IMR-90 (cell line): ENCODE results near the gene FLT3. TPM values are rescaled to one million over a fixed set of nuclear protein-coding genes. Genes with fewer than 3 reads are reported as not detected.

Experiments used
- ATAC-seq: fragments of 200-7000 bp; cut with Tn5 transposase; 2 replicates; pipeline ENCODE4 v1.9.1; 2020; ENCODE audit warnings: low read depth, mild to moderate bottlenecking, moderate library complexity
- BruUV-seq: library from RNA; stranded (reverse); fragments of 400-500 nt; replicated peaks from 2 replicates; lab custom pipeline; 2021; lab: Mats Ljungman, UMichigan
- CTCF ChIA-PET: fragments of 300-600 bp; formaldehyde crosslinking; extraction: SDS; loops from one replicate; lab custom pipeline; 2021; ENCODE audit warnings: antibody characterized with exemption; lab: Yijun Ruan, JAX
- POLR2A ChIA-PET: fragments of 300-600 bp; sonication (Branson Sonifier 250); formaldehyde crosslinking; loops from one replicate; lab custom pipeline; 2022; ENCODE audit warnings: antibody characterized with exemption; ENCODE audit not compliant: unreplicated experiment; lab: Charles Lee
- DNase-seq: peaks from one replicate; pipeline ENCODE4 v3.0.0; 2013
- H2AFZ ChIP-seq: replicated peaks from 2 replicates; pipeline ENCODE3; 2013; ENCODE audit warnings: low read length, mild to moderate bottlenecking; ENCODE audit not compliant: poor library complexity
- H2AK5ac ChIP-seq: 2 replicates; pipeline ENCODE4 v1.6.1; 2013; ENCODE audit warnings: low read depth, low read length, inconsistent platforms
- H2AK9ac ChIP-seq: replicated peaks from 2 replicates; pipeline ENCODE3; 2013; ENCODE audit warnings: mild to moderate bottlenecking, low read depth, low read length, moderate library complexity; ENCODE audit not compliant: poor library complexity
- H2BK120ac ChIP-seq: 2 replicates; pipeline ENCODE4 v1.6.1; 2013; ENCODE audit warnings: low read depth, low read length, inconsistent platforms
- H2BK15ac ChIP-seq: 3 replicates; pipeline ENCODE4 v1.6.1; 2013; ENCODE audit warnings: low read depth, low read length, inconsistent platforms
- H2BK20ac ChIP-seq: 2 replicates; pipeline ENCODE4 v1.6.1; 2013; ENCODE audit warnings: low read depth, mild to moderate bottlenecking, inconsistent platforms, low read length, moderate library complexity
- H2BK5ac ChIP-seq: 2 replicates; pipeline ENCODE4 v1.6.1; 2013; ENCODE audit warnings: mild to moderate bottlenecking, low read depth, low read length, inconsistent platforms; ENCODE audit not compliant: poor library complexity, severe bottlenecking
- H3K14ac ChIP-seq: replicated peaks from 2 replicates; pipeline ENCODE4 v1.6.1; 2013; ENCODE audit warnings: low read depth, low read length, inconsistent platforms
- H3K18ac ChIP-seq: 2 replicates; pipeline ENCODE4 v1.6.1; 2013; ENCODE audit warnings: low read depth, low read length, control low read depth
- H3K23ac ChIP-seq: 2 replicates; pipeline ENCODE4 v1.6.1; 2013; ENCODE audit warnings: low read depth, low read length, inconsistent platforms
- H3K27ac ChIP-seq: 2 replicates; pipeline ENCODE4 v1.5.1; 2013; ENCODE audit warnings: mild to moderate bottlenecking, control low read depth, low read length; ENCODE audit not compliant: insufficient read depth
- H3K27me3 ChIP-seq: 2 replicates; pipeline ENCODE4 v1.6.1; 2013; ENCODE audit warnings: low read length; ENCODE audit not compliant: control insufficient read depth, insufficient read depth
- H3K36me3 ChIP-seq: 2 replicates; pipeline ENCODE4 v1.6.1; 2013; ENCODE audit warnings: low read length, mixed read lengths; ENCODE audit not compliant: control insufficient read depth, insufficient read depth
- H3K4ac ChIP-seq: 2 replicates; pipeline ENCODE4 v1.6.1; 2013; ENCODE audit warnings: low read depth, low read length, inconsistent platforms
- H3K4me1 ChIP-seq: 2 replicates; pipeline ENCODE4 v1.6.1; 2013; ENCODE audit warnings: low read length, mixed read lengths; ENCODE audit not compliant: control insufficient read depth, insufficient read depth
- H3K4me2 ChIP-seq: 2 replicates; pipeline ENCODE4 v1.6.1; 2013; ENCODE audit warnings: low read depth, mild to moderate bottlenecking, control low read depth, low read length, moderate library complexity
- H3K4me3 ChIP-seq: 2 replicates; pipeline ENCODE4 v1.5.1; 2013; ENCODE audit warnings: low read depth, mild to moderate bottlenecking, control low read depth, low read length, moderate library complexity; ENCODE audit not compliant: insufficient read depth
- H3K56ac ChIP-seq: 2 replicates; pipeline ENCODE4 v1.6.1; 2013; ENCODE audit warnings: low read length, inconsistent platforms; ENCODE audit not compliant: insufficient read depth; ENCODE audit errors: extremely low read depth
- H3K79me1 ChIP-seq, 2 experiments: 2 replicates each; pipeline ENCODE4 v1.6.1; 2013; ENCODE audit warnings: low read length in 2 of 2, inconsistent platforms in 1 of 2, low read depth in 1 of 2
- H3K9ac ChIP-seq: 2 replicates; pipeline ENCODE4 v1.6.1; 2013; ENCODE audit warnings: low read depth, low read length, control low read depth
- H3K9me1 ChIP-seq: 2 replicates; pipeline ENCODE4 v1.6.1; 2013; ENCODE audit warnings: low read length, inconsistent platforms; ENCODE audit not compliant: insufficient read depth
- H3K9me3 ChIP-seq: 2 replicates; pipeline ENCODE4 v1.6.1; 2013; ENCODE audit warnings: low read length; ENCODE audit not compliant: control insufficient read depth, insufficient read depth
- H4K20me1 ChIP-seq: 2 replicates; pipeline ENCODE4 v1.6.1; 2013; ENCODE audit warnings: low read length, inconsistent platforms; ENCODE audit not compliant: insufficient read depth
- H4K5ac ChIP-seq: 2 replicates; pipeline ENCODE4 v1.6.1; 2013; ENCODE audit warnings: mild to moderate bottlenecking, low read depth, low read length, control low read depth
- H4K8ac ChIP-seq, 2 experiments: 2 replicates each; pipeline ENCODE4 v1.6.1; 2013; ENCODE audit warnings: low read depth in 2 of 2, low read length in 2 of 2, control low read depth in 1 of 2, inconsistent platforms in 1 of 2
- H4K91ac ChIP-seq: 2 replicates; pipeline ENCODE4 v1.6.1; 2013; ENCODE audit warnings: low read depth, low read length, inconsistent platforms; ENCODE audit not compliant: insufficient read depth
- CHD1 ChIP-seq: IDR thresholded peaks from 2 replicates; pipeline ENCODE4 v1.6.1; 2012; ENCODE audit warnings: low read depth, low read length, improper control_type of control experiment
- MAZ ChIP-seq: IDR thresholded peaks from 2 replicates; pipeline ENCODE4 v1.6.1; 2012; ENCODE audit warnings: low read depth, mild to moderate bottlenecking, low read length, improper control_type of control experiment, moderate library complexity, borderline replicate concordance
- POLR2A ChIP-seq: IDR thresholded peaks from 2 replicates; pipeline ENCODE4 v1.6.1; 2012; ENCODE audit warnings: mild to moderate bottlenecking, low read depth, low read length
- RFX5 ChIP-seq: IDR thresholded peaks from 2 replicates; pipeline ENCODE4 v1.8.0; 2012; ENCODE audit warnings: low read depth, mild to moderate bottlenecking, low read length, moderate library complexity
- USF2 ChIP-seq: fragments of 150-350 bp; IDR thresholded peaks from 2 replicates; pipeline ENCODE4 v1.6.1; 2017; ENCODE audit warnings: mild to moderate bottlenecking, antibody characterized with exemption, low read length, low read depth
- whole genome bisulfite sequencing, 2 experiments: methylation state at CpG; one replicate each; pipeline versions ENCODE4 v1.1.5 to v1.1.7; 2013; ENCODE audit warnings: missing lambda C conversion rate in 2 of 2; ENCODE audit not compliant: insufficient read length in 1 of 2; ENCODE audit errors: extremely low coverage in 2 of 2; 5-methylcytosine and 5-hydroxymethylcytosine counted together
- dilution Hi-C: fragments of 300-500 bp; cut with HindIII; formaldehyde crosslinking; loops from one replicate; pipeline ENCODE4 v1.14.3; 2018; ENCODE audit warnings: low sequenced_read_pairs; ENCODE audit not compliant: unreplicated experiment
- in situ Hi-C: fragments of 300-500 bp; cut with MboI; formaldehyde crosslinking; loops from 3 replicates; pipeline ENCODE4 v1.14.3; 2019; ENCODE audit warnings: low sequenced_read_pairs, inconsistent platforms, mixed read lengths
- intact Hi-C: fragments of 100-400 bp; cut with micrococcal nuclease; formaldehyde crosslinking; loops from 2 replicates; pipeline ENCODE4 v1.10.0; 2022
- polyA plus RNA-seq, 3 experiments: library from polyadenylated mRNA; depleted of rRNA; stranded (reverse); fragments of >200 nt; gene quantifications; 2 replicates each; pipeline ENCODE4 v1.2.3, GENCODE V29; 2012; ENCODE audit warnings: low replicate concordance in 1 of 3
- total RNA-seq: library from RNA; depleted of rRNA; stranded (reverse); fragments of >200 nt; gene quantifications from 2 replicates; pipeline ENCODE4 v1.2.3, GENCODE V29; 2012
- TF ChIP-seq, protein P1 (sequence below): conservative IDR thresholded peaks from 2 replicates; pipeline ENCODE4 v1.5.1; 2012; ENCODE audit warnings: mild to moderate bottlenecking, low read depth, low read length, improper control_type of control experiment

FLT3 gene
- total and polyA plus RNA-seq, 2 of the 4 experiments (the other 2 are of a cell fraction): not detected

- no peak overlapping the region for H3K23ac ChIP-seq
- no peak overlapping the region for H3K4me3 ChIP-seq
- H4K20me1 ChIP-seq: no peaks in the 10 kb centered on the region
- H4K8ac ChIP-seq: no peak overlapping the region
- H2AFZ ChIP-seq: no peak overlapping the region
- peaks cover 5% of the 10 kb centered on the region; the same call in 1 of the 2 replicates for H3K9me1 ChIP-seq
- no peak overlapping the region for H3K18ac ChIP-seq
- H3K9me3 ChIP-seq: peaks cover 2% of the 10 kb centered on the region; the same call in 1 of the 2 replicates
- no peak overlapping the region for H3K14ac ChIP-seq
- H3K56ac ChIP-seq: no peak overlapping the region
- H3K9ac ChIP-seq: no peak overlapping the region
- no peak for ATAC-seq
- H3K27me3 ChIP-seq: peaks cover 3% of the 10 kb centered on the region; the same call in 1 of the 2 replicates
- H3K27ac ChIP-seq: no peak overlapping the region
- H2AK9ac ChIP-seq: no peak overlapping the region
- dilution Hi-C loops: no loop called here
- intact Hi-C loops: no loop called here
- no peak overlapping the region for H2BK120ac ChIP-seq
- H3K4me1 ChIP-seq: no peaks in the 10 kb centered on the region
- BruUV-seq: no TSS peak
- CTCF ChIA-PET: no interaction called here
- no peak overlapping the region for H3K4ac ChIP-seq
- no peaks in the 10 kb centered on the region for H3K36me3 ChIP-seq
- no peak overlapping the region for H2AK5ac ChIP-seq
- TF ChIP-seq RFX5: no peak
- TF ChIP-seq CHD1: no peak
- TF ChIP-seq MAZ: no peak
- TF ChIP-seq, protein P1, sequence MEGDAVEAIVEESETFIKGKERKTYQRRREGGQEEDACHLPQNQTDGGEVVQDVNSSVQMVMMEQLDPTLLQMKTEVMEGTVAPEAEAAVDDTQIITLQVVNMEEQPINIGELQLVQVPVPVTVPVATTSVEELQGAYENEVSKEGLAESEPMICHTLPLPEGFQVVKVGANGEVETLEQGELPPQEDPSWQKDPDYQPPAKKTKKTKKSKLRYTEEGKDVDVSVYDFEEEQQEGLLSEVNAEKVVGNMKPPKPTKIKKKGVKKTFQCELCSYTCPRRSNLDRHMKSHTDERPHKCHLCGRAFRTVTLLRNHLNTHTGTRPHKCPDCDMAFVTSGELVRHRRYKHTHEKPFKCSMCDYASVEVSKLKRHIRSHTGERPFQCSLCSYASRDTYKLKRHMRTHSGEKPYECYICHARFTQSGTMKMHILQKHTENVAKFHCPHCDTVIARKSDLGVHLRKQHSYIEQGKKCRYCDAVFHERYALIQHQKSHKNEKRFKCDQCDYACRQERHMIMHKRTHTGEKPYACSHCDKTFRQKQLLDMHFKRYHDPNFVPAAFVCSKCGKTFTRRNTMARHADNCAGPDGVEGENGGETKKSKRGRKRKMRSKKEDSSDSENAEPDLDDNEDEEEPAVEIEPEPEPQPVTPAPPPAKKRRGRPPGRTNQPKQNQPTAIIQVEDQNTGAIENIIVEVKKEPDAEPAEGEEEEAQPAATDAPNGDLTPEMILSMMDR: no peak
- no peak for TF ChIP-seq USF2
- no peak for TF ChIP-seq POLR2A
- H2BK5ac ChIP-seq: no peak overlapping the region
- WGBS, 2 experiments: 85% methylated on average over 2 of the region's 5 CpGs; no CpG with 5 or more reads in 1 of the 2 experiments
- no peak overlapping the region for H4K91ac ChIP-seq
- no peak overlapping the region for H2BK15ac ChIP-seq
- H3K4me2 ChIP-seq: no peak overlapping the region
- no peaks in the 10 kb centered on the region for H3K79me1 ChIP-seq
- H2BK20ac ChIP-seq: no peak overlapping the region
- H4K5ac ChIP-seq: no peak overlapping the region
- in situ Hi-C loops: no loop called here
- no peak for DNase-seq
- POLR2A ChIA-PET: no interaction called here
Measured at GRCh38 chr13:28031896-28032288, 68.5 kb downstream of the FLT3 start.
